Bronchial epithelial cell (primary cell): ENCODE data around the gene LTO1. TPM values are rescaled to one million over a fixed set of nuclear protein-coding genes. Genes with fewer than 3 reads are reported as not detected.
A peak's percentile ranks its signal among the peaks of the same experiment; 100 is the strongest.

ENCODE experiments used
- DNase-seq: peaks from one replicate; pipeline ENCODE4 v3.0.0-alpha.2; 2010; ENCODE audit warnings: low read depth
- FAIRE-seq: peaks from 2 replicates; lab custom pipeline; 2011; peaks lifted over from hg19 to GRCh38; lab: Jason Lieb, UNC
- H3K27me3 ChIP-seq: 2 replicates; pipeline ENCODE4 v1.5.1; 2011; ENCODE audit warnings: low read length; ENCODE audit not compliant: control insufficient read depth, insufficient read depth
- H3K36me3 ChIP-seq: 2 replicates; pipeline ENCODE4 v1.5.1; 2011; ENCODE audit warnings: low read length; ENCODE audit not compliant: control insufficient read depth, insufficient read depth
- H3K4me3 ChIP-seq: 2 replicates; pipeline ENCODE4 v1.5.1; 2011; ENCODE audit warnings: mild to moderate bottlenecking, low read depth, low read length, control low read depth
- total RNA-seq: library from RNA; depleted of rRNA; stranded (reverse); fragments of >200 nt; gene quantifications from 2 replicates; pipeline ENCODE4 v1.2.1, GENCODE V29; 2014
- TF ChIP-seq, protein P1 (sequence below): IDR thresholded peaks from 2 replicates; pipeline ENCODE4 v1.5.1; 2011; ENCODE audit warnings: mild to moderate bottlenecking, moderate library complexity, low read length, control low read depth, inconsistent platforms; ENCODE audit not compliant: insufficient read depth, severe bottlenecking

LTO1 gene
- total RNA-seq, 1 donor from 2014 or later = 18.2 TPM

DNA sequence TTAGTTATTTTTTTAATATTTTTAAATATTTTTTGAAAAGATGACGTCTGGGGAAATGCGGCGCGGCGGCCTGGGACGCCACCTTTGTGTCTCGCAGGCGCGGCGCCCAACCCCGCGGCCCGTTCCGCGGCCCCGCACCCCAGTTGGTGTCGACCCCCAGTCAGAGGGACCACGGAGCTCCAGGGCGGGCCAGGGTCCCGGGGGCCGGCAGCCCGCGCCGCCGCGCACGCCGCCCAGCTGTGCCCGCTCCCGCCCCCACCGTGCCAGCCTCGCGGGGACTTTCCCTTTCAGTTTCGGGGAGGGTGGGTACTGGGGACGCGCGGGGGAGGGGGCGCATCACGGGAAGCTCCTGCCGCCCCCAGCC lies 32.6 kb downstream of the LTO1 start:
- Histone ChIP-seq H3K27me3 (no peaks in the 10 kb centered on the region), H3K36me3 (peaks cover 17% of the 10 kb centered on the region), H3K4me3 (peak overlapping the region; percentile 92)
- FAIRE-seq (no peak), DNase-seq (no peak)
- TF ChIP-seq, protein P1, sequence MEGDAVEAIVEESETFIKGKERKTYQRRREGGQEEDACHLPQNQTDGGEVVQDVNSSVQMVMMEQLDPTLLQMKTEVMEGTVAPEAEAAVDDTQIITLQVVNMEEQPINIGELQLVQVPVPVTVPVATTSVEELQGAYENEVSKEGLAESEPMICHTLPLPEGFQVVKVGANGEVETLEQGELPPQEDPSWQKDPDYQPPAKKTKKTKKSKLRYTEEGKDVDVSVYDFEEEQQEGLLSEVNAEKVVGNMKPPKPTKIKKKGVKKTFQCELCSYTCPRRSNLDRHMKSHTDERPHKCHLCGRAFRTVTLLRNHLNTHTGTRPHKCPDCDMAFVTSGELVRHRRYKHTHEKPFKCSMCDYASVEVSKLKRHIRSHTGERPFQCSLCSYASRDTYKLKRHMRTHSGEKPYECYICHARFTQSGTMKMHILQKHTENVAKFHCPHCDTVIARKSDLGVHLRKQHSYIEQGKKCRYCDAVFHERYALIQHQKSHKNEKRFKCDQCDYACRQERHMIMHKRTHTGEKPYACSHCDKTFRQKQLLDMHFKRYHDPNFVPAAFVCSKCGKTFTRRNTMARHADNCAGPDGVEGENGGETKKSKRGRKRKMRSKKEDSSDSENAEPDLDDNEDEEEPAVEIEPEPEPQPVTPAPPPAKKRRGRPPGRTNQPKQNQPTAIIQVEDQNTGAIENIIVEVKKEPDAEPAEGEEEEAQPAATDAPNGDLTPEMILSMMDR = no peak

DNA sequence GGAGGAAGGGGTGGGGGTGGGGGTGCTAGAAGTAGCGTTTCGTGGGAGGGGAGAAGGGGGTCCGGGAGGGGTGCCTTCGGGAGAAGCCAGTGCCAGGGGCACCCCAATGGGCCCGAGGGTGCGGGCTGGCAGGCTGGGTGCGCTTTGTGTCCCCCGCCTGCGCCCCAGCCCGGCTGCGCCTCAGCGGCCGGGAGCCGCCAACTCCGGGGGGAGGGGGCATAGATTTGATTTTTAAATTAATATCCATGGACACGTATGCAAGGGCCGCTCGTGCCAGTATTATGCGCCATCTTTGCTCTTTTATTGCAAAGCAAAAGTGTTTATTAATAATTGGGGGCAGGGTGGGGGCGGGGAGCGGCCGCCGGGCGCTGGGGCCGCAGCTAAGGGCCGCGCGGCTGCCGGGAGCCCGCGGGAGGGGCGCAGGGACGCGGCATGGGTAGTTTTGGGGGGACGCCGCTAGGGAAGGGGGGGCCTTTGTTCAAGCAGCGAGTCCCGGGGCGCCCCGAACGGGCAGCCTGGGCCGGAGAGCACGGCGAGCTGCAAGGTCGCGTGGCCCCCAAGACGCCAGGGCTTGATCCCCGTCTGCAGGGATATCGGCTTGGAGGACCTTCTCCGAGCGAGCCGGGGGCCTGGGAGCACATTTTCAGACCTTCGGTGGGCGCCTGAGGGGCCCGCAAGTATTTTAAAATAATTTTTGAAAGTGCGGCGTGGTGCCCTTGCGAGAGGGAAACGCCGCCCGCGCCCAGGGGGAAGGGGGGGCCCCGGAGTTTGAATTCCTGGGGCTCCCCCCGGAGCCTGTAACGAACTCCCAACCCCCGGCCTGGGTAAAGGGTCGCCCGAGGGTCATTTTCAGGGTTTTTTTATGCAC lies 33.2 kb downstream of the LTO1 start:
- H3K36me3 ChIP-seq = peaks cover 14% of the 10 kb centered on the region
- TF ChIP-seq, protein P1 = no peak
- FAIRE-seq (no peak), DNase-seq (no peak)
- H3K27me3 ChIP-seq = no peaks in the 10 kb centered on the region
- H3K4me3 ChIP-seq = peak overlapping the region; percentile 92

- TF ChIP-seq, protein P1 = peak; percentile 19
- Histone ChIP-seq H3K4me3 (peak within 1 kb of the TSS; percentile 92), H3K27me3 (no peaks in the 10 kb centered on the region), H3K36me3 (peaks cover 13% of the 10 kb centered on the region)
- no peak for FAIRE-seq
- peak; percentile 74 for DNase-seq
Measured at GRCh38 chr11:69640995-69641581, 34.1 kb downstream of the LTO1 start, which contains the start of gene CCND1. CCND1 (plus strand) TSS chr11:69641156; CDS start chr11:69641314, 158 bp downstream.

DNA sequence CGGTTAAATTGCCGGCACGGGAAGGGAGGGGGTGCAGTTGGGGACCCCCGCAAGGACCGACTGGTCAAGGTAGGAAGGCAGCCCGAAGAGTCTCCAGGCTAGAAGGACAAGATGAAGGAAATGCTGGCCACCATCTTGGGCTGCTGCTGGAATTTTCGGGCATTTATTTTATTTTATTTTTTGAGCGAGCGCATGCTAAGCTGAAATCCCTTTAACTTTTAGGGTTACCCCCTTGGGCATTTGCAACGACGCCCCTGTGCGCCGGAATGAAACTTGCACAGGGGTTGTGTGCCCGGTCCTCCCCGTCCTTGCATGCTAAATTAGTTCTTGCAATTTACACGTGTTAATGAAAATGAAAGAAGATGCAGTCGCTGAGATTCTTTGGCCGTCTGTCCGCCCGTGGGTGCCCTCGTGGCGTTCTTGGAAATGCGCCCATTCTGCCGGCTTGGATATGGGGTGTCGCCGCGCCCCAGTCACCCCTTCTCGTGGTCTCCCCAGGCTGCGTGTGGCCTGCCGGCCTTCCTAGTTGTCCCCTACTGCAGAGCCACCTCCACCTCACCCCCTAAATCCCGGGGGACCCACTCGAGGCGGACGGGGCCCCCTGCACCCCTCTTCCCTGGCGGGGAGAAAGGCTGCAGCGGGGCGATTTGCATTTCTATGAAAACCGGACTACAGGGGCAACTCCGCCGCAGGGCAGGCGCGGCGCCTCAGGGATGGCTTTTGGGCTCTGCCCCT lies 34.7 kb downstream of the LTO1 start:
- DNase-seq (no peak), FAIRE-seq (no peak)
- Histone ChIP-seq H3K36me3 (peaks cover 9% of the 10 kb centered on the region), H3K4me3 (peak overlapping the region; percentile 92), H3K27me3 (no peaks in the 10 kb centered on the region)
- TF ChIP-seq, protein P1 = no peak

- peak overlapping the region; percentile 92 for H3K4me3 ChIP-seq
- H3K27me3 ChIP-seq = no peaks in the 10 kb centered on the region
- no peak for FAIRE-seq
- TF ChIP-seq, protein P1 = no peak
- no peak for DNase-seq
- H3K36me3 ChIP-seq = peaks cover 9% of the 10 kb centered on the region
Measured at GRCh38 chr11:69639831-69640230, 35.3 kb downstream of the LTO1 start.
